ENCODE data around the gene CFAP46.

CFAP46 gene

DNA sequence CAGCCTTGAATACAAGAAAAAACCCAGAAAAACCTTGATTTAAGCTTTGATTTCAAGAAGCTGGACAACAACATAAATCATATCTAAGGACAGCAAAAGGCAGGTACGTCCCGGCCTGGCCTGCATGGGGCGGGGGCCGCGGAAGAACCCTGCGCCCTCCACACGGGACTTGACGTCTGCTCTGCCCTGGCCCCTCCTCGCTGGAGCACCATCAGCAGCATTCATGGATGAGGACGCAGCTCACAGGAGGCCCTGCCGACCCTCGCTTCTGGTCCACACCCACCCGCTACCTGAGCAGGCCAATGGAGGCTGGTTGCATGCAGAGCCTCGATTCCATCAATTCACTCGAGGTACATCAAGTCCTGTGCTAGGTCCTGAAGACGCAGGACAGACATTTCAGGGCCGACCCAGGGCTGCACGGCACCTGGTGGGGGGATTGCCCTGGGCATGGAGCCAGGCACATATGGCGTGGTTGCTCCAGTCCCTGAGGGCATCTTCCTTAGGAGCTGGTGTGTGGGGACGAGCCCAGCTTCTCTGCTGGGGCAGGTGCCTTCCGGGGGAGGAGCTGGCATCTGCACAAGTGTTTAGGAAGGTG, 93.3 kb downstream of the CFAP46 start:
- DNase-seq: no peak
- TF ChIP-seq, protein P1, sequence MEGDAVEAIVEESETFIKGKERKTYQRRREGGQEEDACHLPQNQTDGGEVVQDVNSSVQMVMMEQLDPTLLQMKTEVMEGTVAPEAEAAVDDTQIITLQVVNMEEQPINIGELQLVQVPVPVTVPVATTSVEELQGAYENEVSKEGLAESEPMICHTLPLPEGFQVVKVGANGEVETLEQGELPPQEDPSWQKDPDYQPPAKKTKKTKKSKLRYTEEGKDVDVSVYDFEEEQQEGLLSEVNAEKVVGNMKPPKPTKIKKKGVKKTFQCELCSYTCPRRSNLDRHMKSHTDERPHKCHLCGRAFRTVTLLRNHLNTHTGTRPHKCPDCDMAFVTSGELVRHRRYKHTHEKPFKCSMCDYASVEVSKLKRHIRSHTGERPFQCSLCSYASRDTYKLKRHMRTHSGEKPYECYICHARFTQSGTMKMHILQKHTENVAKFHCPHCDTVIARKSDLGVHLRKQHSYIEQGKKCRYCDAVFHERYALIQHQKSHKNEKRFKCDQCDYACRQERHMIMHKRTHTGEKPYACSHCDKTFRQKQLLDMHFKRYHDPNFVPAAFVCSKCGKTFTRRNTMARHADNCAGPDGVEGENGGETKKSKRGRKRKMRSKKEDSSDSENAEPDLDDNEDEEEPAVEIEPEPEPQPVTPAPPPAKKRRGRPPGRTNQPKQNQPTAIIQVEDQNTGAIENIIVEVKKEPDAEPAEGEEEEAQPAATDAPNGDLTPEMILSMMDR (IDR thresholded peaks at IDR 0.05; ENCODE audit: low read depth, low read length): no peak
- no peaks in the 10 kb centered on the region for H3K27me3 ChIP-seq (ENCODE audit: insufficient read depth, low read depth, severe bottlenecking)
- H3K36me3 ChIP-seq: no peaks in the 10 kb centered on the region
- H3K4me3 ChIP-seq (ENCODE audit: low read depth, low read length): no peak overlapping the region
- no peak overlapping the region for H3K27ac ChIP-seq
- H3K9me3 ChIP-seq (ENCODE audit: severe bottlenecking): no peaks in the 10 kb centered on the region

DNA sequence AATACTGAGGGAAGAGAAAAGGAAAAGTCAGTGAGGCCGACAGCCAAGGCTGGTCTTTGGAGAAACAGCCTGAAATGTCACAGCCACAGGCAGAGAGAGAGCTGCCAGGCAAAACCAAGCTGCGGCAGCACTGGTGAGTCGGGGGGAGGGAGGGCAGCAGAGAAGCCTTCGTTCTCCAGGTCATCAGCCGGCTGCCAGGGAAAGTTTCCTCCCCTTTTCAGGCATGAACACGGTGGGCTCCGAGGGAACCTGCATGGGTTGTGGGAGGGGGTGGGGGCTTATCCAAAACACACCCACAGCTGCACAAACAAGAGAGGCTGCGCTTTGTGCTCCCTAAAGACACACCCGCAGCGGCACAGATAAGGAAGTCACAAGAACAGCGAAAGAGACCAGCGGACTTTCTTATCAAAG, 94.1 kb downstream of the CFAP46 start:
- TF ChIP-seq, protein P1 (IDR thresholded peaks at IDR 0.05; ENCODE audit: low read depth, low read length): no peak
- no peaks in the 10 kb centered on the region for H3K9me3 ChIP-seq (ENCODE audit: severe bottlenecking)
- no peaks in the 10 kb centered on the region for H3K36me3 ChIP-seq
- H3K4me3 ChIP-seq (ENCODE audit: low read depth, low read length): no peak overlapping the region
- DNase-seq: no peak
- H3K27me3 ChIP-seq (ENCODE audit: insufficient read depth, low read depth, severe bottlenecking): no peaks in the 10 kb centered on the region
- H3K27ac ChIP-seq: no peak overlapping the region

DNA sequence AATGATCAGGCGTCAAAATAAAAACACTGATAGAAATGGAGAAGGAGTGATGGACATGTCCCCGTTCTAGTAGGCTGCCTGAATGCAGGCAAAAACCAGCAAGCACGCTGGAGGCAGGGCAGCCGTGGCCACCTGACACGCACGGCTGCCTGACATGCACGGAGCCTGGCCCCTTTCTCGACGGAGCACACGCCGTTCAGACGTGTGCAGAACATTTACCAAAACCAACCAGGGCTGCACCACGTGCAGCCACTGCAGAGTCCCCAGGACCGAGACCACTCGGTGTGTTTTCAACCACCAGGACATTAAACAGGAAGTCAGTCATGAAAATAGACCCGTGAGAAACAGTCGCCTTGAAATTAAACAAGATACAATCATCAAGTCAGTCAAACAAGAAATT, 94.5 kb downstream of the CFAP46 start:
- H3K9me3 ChIP-seq (ENCODE audit: severe bottlenecking): peaks cover under 1% of the 10 kb centered on the region

DNA sequence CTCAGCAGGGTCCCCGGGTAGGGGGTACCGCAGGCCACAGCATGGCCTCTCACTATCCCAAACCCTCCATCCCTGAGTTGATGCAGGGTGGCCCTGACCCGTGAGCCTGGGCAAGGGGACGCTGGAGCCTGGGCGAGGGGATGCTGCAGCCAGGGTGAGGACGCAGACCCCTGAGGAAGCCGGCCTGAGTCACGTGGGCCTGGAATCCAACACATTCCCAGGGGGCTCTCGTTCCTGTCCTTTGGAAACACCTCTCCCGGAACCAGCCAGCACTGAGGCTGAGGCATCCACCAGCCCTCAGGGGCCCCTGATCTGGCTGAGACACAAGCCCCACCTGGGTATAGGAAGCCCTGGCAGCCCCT, 95.0 kb downstream of the CFAP46 start:
- peaks cover 5% of the 10 kb centered on the region for H3K9me3 ChIP-seq (ENCODE audit: severe bottlenecking)
- no peaks in the 10 kb centered on the region for H3K27me3 ChIP-seq (ENCODE audit: insufficient read depth, low read depth, severe bottlenecking)
- H3K27ac ChIP-seq: no peak overlapping the region
- DNase-seq: no peak
- no peak overlapping the region for H3K4me3 ChIP-seq (ENCODE audit: low read depth, low read length)
- no peaks in the 10 kb centered on the region for H3K36me3 ChIP-seq
- TF ChIP-seq, protein P1 (IDR thresholded peaks at IDR 0.05; ENCODE audit: low read depth, low read length): no peak

More for the DNA sequence above, 94.5 kb downstream of the CFAP46 start:
- no peak overlapping the region for H3K4me3 ChIP-seq (ENCODE audit: low read depth, low read length)
- H3K27ac ChIP-seq: no peak overlapping the region
- no peak for DNase-seq
- H3K27me3 ChIP-seq (ENCODE audit: insufficient read depth, low read depth, severe bottlenecking): no peaks in the 10 kb centered on the region
- TF ChIP-seq, protein P1 (IDR thresholded peaks at IDR 0.05; ENCODE audit: low read depth, low read length): no peak
- H3K36me3 ChIP-seq: no peaks in the 10 kb centered on the region

DNA sequence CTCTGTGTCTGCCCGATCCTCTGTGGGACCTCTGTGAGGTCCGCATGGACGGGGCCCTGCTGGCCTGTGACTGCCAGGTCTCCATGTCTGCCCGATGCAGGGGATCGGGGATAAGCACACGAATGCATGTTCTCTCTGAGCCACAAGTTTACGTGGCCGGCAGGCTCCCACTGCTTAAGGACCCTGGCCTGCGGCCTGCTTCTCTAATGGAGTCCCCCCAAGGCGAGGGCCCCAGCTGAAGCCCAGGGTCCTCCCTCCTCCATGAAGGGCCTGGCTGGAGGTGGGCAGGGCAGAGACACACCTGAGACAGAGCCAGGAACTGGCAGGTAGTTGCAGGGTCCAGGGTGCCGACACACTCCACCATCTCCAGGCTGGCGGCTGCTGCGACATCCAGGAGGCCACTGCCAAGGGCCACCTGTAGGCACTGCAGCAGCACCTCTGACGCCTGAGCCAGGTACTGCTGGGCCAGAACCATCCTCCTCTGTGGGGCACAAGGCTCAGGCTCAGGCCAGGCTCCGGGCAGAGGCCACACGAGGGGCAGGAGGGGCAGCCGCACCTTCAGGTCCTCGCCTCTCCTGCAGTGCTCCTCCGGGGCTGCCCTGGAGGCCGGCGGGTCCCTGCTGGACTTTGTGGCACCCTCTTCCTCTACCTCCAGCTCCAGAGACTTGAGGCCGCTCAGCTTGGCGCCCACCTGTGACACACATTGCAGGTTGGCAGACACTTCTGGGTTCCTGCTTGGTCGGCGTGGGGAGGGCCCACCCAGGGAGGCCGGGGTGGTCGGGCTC, 95.5 kb downstream of the CFAP46 start:
- Histone ChIP-seq H3K4me3 (ENCODE audit: low read depth, low read length) (no peak overlapping the region), H3K27me3 (ENCODE audit: insufficient read depth, low read depth, severe bottlenecking) (no peaks in the 10 kb centered on the region), H3K27ac (no peak overlapping the region), H3K36me3 (no peaks in the 10 kb centered on the region), H3K9me3 (ENCODE audit: severe bottlenecking) (peaks cover 10% of the 10 kb centered on the region)
- DNase-seq: no peak
- TF ChIP-seq, protein P1 (IDR thresholded peaks at IDR 0.05; ENCODE audit: low read depth, low read length): no peak
